Measurements from ENCODE around the gene CPLX1.

CPLX1 gene

GRCh38 chr4:825971-826330 lies at the start of gene CPLX1:
CPLX1 (minus strand) TSS chr4:826129; CDS start chr4:824522, 1,607 bp downstream.
- DNase-seq: no peak

- DNase-seq: no peak
These were observed 49.3 kb upstream of the CPLX1 start for GRCh38 chr4:874971-875817.

GRCh38 chr4:874056-874455 lies 48.1 kb upstream of the CPLX1 start:
- no peak for DNase-seq

GRCh38 chr4:872241-872981 lies 46.5 kb upstream of the CPLX1 start:
- no peak for DNase-seq

- no peak for DNase-seq
These were observed 45.6 kb upstream of the CPLX1 start for GRCh38 chr4:871484-871883.

GRCh38 chr4:870951-871350 lies 45.0 kb upstream of the CPLX1 start:
- DNase-seq: no peak

- DNase-seq: no peak
These were observed 43.8 kb upstream of the CPLX1 start for GRCh38 chr4:869776-870175.

GRCh38 chr4:868421-868820 lies 42.5 kb upstream of the CPLX1 start:
- DNase-seq: no peak

GRCh38 chr4:867526-868250 lies 41.8 kb upstream of the CPLX1 start:
- no peak for DNase-seq

- DNase-seq: peak; percentile 26
These were observed 40.9 kb upstream of the CPLX1 start for GRCh38 chr4:866761-867390.

GRCh38 chr4:866068-866760 lies 40.3 kb upstream of the CPLX1 start:
- DNase-seq: no peak

GRCh38 chr4:865572-865971 lies 39.6 kb upstream of the CPLX1 start:
- no peak for DNase-seq

- no peak for DNase-seq
These were observed 39.2 kb upstream of the CPLX1 start for GRCh38 chr4:865121-865465.

- DNase-seq: no peak
These were observed 38.7 kb upstream of the CPLX1 start for GRCh38 chr4:864456-865120.

- DNase-seq: no peak
These were observed 34.6 kb upstream of the CPLX1 start for GRCh38 chr4:860561-860960.

- DNase-seq: no peak
These were observed 33.6 kb upstream of the CPLX1 start for GRCh38 chr4:859496-859895.

- DNase-seq: no peak
These were observed 33.0 kb upstream of the CPLX1 start for GRCh38 chr4:858831-859451.

GRCh38 chr4:858041-858481 lies 32.1 kb upstream of the CPLX1 start:
- DNase-seq: no peak

GRCh38 chr4:857461-857860 lies 31.5 kb upstream of the CPLX1 start:
- DNase-seq: no peak

- DNase-seq: no peak
These were observed 30.4 kb upstream of the CPLX1 start for GRCh38 chr4:856225-856901.

- no peak for DNase-seq
These were observed 29.9 kb upstream of the CPLX1 start for GRCh38 chr4:855880-856224.

All from stimulated activated CD4-positive, alpha-beta T cell treated with anti-CD3 and anti-CD28 coated beads, Interleukin-1b, Interleukin-23, amount 100 ng/mL, for 48 hours (primary cell).